ENCODE measurements around the gene LRMDA.
"Not testable (repeated sequence)": the region's sequence is repeated elsewhere in the genome, so short reads cannot be mapped to it uniquely, and the experiment has no call there.

The LRMDA gene

DNA sequence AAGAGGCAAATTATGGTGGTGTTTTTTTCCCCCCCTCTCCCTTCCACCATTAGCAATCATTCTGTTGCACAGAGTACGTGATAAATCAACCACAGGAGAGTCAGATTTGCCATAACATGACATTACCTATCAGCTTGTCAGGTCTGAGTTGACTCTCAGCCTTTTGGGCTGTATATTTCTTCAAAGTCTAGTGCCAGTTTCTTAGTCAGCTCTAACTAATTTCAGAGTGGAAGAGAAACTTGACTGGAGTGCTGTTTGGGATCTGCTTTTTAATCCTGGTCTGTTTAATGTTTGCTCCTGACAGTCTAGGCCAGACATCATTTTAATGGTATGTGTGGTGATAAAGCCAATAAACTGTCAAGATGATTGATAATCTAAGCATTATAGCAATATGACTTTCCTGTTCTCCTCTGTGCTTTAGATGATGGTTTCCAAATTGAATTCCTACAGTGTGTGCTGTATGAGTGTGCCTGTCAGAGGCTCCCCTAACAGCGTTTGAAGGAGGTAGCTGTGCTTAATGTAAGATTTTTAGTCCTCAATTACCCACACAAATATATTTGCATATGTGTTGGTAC is 76.9 kb downstream of the LRMDA start:
- DNase-seq: no peak

DNA sequence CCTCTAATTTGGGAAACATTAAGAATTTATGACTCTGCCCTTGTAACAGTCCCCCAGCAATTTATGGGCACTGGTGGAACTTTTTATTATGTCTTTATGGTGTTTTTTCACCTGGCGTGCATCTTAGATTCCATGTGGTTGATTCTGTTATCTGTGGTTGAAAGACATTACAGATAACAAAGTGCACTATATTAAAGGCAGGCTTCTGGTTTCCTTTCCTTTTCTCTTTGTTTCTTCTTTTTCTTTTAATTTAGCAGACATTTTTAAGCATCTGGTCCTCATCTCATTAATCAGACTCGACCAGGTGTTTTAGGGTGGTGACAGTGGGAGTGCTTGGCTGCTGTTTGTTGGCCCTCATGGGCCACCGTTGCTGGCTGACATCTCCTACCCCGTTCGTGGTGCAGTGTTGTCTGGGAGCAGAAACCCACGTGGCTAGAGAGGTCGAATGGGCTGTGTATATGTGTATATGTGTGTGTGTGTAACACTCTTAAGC is 77.4 kb downstream of the LRMDA start:
- peak; percentile 41 for DNase-seq

DNA sequence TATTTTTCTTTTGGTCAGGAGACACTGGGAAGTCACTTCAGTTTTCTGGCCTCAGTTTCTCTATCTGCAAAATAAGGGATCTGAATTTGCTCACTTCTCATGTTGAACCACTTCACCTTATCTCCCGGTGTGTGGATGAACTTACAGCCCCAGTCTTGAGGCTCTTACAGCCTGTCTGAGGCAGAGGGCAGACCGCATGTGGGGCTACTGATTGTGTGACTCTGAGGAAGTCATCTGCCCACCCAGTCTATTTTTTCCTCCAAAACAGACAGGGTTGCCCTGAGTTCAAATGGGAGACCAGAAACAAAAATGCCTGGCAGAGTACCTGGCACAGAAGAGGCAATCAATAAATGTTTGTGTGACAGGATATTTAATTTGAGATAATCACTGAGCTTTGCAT is 78.3 kb downstream of the LRMDA start:
- DNase-seq: no peak

DNA sequence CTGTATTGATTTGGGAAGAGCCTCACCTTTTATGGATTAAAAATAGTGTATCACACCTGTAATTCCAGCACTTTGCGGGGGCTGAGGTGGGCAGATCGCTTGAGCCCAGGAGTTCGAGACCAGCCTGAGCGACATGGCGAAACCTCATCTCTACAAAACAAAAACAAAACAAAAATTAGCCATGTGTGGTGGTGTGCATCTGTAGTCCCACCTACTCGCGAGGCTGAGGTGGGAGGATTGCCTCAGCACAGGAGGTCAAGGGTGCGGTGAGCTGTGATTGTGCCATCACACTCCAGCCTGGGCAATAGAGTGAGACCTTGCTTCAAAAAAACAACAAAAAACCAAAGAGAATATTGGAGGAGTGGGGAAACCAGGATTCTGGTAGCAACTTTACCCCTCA is 79.6 kb downstream of the LRMDA start:
- DNase-seq: no peak

DNA sequence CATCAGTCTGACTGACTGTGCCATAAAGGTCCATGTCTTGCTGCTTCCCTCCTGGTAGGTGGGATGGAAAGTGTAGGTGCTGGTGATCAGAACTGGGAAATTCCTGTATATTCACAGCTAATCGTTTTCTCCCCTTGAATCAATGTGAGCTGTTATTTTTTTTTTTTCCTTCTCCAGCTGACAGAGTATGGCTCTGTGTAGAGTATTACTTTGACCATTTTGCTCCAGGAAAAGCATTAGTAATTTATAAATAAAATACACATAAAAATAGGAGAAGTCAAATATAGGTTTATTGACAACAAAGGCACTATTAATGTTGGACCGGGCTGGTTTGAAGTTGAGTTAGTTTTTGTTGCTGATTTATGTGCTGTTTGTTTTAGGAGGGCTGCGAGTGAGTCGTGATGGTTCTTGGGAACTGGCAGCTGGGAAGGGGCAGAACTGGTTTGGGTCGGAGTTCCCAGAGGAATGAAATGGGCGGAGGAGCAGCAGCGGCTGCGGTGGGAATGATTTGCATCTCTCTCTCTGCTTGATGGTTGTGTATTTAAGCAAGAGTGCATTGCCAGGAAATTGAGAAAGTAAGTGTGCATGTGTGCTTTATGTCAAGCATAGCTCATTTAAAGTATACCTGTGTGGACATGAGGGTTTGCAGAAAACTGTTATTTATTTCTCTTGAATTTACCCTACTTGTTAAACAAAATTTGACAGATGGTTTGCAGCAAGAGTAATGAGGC is 80.9 kb downstream of the LRMDA start:
- no peak for DNase-seq

DNA sequence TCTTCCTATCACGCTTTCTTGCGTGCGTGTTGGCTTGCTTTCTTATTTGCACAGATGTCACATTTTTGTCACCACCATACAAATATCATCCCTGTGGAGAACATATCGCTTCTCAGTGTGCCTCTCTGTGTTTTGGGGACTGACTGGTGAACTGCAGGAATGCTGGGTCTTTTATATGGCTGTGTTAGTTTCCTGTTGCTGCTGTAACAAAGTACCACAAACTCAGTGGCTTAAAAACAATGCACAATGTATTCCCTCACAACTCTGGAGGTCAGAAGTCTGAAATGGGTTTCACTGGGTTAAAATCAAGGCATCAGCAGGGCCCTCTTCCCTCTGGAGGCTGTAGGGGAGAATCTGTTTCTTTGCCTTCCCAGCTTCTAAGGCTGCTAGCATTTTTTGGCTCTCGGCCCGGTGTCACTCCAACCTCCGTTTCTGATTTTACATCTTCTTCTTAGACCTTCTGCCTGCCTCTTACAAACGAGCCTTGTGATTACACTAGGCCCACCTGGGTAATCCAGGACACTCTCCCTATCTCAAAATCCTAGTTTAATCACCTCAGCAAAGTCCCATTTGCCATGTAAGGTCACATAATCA is 82.0 kb downstream of the LRMDA start:
- no peak for DNase-seq

DNA sequence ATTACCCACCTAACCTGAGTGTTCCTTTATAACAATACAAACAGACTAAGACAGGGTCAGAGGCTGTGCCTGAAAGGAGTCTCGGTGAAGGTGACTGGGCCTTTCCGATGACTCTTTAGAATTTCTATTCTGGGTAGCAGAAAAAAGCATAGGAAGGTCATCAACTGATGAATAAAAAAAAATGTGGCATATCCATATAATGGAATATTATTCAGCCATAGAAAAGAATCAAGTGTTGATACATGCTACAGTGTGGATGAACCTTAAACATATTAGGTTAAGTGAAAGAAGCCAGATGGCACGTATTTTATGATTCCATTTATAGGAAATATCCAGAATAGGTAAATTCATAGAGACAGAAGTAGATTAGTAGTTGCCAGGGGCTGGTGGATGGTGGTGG is 83.4 kb downstream of the LRMDA start:
- DNase-seq: no peak

DNA sequence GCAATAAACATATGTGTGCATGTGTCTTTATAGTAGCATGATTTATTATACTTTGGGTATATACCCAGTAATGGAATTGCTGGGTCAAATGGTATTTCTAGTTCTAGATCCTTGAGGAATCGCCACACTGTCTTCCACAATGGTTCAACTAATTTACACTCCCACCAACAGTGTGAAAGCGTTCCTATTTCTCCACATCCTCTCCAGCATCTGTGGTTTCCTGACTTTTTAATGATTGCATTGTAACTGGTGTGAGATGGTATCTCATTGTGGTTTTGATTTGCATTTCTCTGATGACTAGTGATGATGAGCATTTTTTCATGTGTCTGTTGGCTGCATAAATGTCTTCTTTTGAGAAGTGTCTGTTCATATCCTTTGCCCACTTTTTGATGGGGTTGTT is 84.7 kb downstream of the LRMDA start:
- DNase-seq: not testable (repeated sequence)

DNA sequence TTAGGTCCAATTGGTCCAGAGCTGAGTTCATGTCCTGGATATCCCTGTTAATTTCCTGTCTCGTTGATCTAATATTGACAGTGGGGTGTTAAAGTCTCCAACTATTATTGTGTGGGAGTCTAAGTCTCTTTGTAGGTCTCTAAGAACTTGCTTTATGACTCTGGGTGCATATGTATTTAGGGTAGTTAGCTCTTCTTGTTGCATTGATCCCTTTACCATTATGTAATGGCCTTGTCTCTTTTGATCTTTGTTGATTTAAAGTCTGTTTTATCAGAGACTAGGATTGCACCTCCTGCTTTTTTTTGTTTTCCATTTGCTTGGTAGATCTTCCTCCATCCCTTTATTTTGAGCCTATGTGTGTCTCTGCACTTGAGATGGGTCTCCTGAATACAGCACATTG is 87.8 kb downstream of the LRMDA start:
- DNase-seq: not testable (repeated sequence)

DNA sequence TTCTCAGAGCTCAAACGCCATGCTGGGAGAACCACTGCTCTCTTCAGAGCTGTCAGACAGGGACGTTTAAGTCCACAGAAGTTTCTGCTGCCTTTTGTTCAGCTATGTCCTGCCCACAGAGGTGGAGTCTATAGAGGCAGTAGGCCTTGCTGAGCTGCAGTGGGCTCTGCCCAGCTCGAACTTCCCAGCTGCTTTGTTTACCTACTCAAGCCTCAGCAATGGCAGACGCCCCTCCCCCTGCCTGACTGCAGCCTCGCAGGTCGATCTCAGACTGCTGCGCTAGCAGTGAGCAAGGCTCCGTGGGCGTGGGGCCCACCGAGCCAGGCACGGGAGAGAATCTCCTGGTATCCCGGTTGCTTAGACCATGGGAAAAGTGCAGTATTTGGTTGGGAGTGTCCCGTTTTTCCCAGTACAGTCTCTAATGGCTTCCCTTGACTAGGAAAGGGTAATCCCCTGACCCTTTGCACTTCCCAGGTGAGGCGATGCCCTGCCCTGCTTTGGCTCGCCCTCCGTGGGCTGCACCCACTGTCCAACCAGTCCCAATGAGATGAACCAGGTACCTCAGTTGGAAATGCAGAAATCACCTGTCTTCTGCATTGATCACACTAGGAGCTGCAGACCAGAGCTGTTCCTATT is 89.9 kb downstream of the LRMDA start:
- not testable (repeated sequence) for DNase-seq

DNA sequence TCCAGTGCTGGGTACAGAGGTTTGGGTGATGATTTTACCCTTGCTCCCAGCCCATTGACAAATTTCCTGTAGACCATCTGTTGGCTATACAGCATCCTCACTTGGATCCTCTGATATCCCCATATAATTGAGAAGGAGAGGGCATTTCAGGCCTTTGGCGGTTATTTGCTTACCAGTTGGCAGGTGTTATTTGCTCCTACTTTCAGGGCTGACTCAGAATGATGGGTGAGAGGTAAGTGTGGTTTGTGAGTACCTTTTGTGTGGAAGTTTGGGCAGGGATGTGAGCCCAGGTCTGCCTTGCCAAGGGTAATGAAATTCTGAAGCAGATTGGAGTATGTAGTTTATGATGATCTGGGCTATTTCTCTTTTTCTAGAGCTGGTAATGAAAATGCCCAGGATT is 93.6 kb downstream of the LRMDA start:
- no peak for DNase-seq

DNA sequence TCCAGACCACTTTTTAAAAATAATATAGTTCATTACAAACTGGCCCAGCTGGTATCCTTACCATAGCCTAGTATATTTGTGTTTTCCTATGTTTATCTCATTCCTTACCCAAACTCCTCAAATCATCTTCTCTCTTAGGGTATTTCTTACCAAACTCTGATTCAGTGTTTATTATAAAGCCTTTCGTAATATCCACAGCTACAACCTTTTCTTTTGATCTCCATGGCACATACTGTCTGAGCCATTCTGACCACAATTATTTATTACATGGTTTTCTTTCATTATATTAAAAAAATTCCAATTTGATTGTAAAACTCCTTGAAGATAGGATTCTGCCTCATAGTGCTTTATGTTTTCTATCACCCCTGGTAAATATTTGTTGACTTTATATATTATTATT is 94.2 kb downstream of the LRMDA start:
- DNase-seq: no peak

DNA sequence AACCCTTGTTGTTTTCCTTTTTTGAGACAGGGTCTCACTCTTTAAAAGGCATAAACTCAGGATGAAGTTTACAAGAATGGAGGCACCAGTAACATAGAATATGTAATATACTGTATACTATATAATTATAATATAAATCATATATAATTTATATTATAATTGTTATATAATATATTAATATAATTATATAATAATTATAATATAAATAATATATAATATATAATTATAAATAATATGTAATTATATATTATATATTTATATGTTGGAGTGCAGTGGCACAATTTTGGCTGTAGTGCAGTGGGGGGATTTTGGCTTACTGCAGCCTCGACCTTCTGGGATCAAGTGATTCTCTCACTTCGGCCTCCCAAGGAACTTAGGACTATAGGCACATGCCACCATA is 96.1 kb downstream of the LRMDA start:
- DNase-seq: no peak

DNA sequence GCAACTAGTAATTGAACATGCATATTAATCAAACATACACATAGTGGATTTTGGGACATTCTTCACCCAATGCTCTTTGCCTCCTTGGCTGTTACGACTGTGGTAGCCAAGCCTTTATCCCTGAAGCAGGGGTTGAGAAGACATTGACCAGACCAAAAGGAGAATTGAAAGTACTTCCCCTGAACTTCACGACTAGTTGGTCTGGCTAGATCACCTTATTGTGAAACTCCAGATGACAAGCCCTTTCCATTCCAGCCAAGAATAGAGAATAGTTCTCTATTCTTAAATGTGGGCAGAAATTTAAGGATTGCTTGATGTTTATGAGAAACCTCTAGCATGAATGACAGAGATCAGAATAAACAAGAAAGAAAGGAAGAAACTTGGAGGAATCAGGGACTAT is 97.0 kb downstream of the LRMDA start:
- no peak for DNase-seq

DNA sequence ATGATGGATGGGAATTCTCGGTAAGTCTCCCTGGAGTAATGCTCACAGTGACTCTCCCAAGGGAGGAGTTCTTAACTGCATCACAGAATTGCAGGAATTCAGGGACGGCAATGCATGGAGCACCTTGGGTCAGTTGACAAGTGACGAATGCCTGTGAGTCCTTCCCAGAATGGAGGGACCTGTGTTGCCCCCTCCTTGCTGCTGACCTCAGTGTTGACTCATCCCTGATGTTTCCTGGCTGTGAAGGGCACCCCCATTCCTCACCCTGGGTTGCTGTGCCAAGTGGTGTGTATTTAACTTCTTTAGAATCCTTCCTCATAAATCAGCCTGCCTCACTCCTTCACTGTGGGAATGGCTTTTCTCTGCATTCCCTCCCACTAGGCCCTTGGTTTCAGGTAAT is 98.9 kb downstream of the LRMDA start:
- no peak for DNase-seq

DNA sequence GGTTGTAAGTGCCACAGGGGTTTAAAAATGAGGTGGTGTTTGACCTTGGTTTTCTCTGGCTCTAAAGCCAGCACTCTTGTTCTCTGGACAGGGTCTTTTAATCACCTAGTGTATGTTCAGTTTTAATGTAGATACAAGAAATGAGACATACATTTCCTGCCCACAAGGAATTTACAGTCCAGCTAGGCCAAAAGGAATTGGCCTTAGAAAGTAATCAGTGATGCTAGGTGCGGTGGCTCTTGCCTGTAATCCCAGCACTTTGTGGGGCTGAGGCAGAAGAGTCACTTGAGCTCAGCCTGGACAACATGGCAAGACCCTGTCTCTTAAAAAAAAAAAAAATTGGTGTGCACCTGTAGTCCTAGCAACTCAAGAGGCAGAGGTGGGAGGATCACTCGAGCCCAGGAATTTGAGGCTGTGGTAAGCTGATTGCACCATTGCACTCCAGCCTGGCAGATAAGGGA is 100.2 kb downstream of the LRMDA start:
- DNase-seq: no peak

DNA sequence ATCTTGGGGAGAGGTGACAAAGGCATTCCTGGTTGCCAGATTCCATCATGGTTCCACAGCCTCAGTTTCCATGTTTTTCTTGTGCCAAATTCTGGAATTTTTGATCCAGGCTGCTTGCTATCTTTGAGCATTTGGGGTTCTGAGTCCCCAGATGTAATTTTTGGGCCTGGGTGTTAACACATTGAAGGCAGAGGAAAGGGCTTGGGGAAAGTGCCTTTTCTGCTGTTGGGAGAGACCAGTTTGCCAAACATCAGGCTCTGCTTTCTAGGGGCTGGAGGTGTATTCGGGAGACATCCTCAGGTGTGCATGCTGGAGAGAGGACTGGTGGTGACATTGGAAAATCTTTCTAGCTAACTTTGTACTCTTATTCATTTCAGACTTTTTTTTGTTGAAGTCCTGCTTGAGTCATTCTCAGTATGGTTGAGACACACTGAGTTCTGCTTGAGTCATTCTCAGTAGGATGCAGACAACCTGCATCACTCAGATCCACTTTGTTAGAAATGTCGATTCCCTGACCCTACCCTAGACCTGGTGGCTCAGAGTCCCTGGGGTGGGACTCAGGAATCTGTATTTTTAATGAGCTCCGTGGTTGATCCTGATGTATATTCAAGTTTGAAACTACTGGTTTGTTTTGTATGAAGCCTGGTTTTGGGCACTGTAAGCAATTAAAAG is 101.0 kb downstream of the LRMDA start:
- DNase-seq: no peak

DNA sequence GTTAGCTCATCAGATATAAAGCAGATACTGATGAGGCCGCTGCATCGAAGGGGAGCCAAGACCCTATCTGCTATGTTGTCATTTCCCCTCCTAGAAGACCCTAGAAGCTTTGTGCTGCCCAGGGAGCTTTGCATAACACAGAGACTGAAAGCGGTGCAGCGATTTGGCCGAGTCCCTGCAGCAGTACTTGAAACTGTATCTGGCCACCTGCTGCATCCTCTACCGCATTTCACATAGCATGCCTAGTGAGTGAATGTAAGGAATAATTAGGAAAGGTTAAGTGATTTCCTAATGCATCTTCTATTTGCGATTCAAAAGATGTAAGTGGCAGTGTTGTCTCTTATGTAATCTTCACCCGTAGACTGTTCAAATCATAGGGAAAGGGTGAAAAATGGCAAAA is 106.7 kb downstream of the LRMDA start:
- DNase-seq: no peak

DNA sequence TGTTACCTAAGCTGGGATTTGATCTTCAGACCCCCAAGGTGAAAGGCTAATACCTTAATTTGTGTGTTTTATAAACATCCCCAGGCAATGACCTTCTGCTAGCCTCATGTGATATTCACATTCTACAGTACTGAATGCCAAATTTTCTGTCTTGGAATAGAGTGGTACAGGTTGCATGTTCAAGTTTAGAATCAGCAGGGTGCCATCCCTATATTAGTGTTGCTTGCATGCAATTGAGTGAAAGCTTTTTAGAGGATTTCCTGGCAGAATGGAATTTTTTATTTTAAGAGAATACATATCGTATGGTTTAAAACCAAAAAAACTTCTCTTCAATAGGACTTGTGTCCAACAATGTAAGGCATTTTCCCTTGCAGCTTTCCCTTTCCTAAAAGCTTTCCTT is 107.3 kb downstream of the LRMDA start:
- no peak for DNase-seq

DNA sequence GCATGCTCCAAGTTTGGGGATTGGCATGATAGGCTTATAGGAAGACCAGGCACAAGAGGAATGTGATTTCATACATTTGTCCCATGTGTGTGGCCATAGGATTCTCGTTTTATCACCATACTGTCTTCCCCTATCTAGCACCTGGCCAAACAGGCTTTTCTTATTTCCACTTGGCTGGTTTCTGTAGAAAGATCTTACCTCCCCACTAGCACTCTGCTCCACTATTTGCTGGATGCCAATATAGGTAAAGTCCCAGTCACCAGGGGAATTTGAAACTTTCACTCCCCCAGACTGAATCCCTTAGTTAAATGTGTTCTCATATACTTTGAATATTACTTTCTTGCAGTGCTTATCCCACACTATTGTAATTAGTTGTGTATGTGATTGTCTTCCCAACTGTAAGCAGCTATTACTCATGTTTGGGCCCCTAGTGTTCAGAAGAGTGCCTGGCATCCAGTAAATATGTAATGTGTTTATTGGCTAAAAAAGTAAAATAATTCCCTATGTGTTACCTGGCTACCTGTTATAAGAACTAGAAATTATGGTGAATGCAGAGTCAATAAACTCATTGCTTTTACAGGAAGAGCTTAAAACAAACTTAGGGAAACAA is 109.0 kb downstream of the LRMDA start:
- no peak for DNase-seq

DNA sequence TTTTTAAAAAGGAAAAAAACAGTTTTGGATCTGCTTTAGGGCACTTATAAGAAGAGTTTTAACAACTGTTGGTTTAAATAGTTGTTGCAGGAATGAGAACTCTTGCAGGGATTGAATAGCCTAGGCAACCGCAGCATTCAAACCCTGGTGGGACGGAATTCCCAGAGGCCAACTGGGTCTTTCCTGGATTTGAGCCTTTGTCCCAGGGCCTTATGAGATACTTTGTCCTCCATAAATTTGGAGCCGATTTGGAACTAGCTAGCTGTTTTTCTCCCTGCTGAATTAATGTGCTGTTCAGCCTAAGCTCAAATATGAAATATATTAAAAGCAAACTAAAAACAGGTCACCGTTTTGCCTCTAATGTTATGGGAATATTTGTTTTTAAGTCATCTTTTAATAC is 109.6 kb downstream of the LRMDA start:
- DNase-seq: no peak

DNA sequence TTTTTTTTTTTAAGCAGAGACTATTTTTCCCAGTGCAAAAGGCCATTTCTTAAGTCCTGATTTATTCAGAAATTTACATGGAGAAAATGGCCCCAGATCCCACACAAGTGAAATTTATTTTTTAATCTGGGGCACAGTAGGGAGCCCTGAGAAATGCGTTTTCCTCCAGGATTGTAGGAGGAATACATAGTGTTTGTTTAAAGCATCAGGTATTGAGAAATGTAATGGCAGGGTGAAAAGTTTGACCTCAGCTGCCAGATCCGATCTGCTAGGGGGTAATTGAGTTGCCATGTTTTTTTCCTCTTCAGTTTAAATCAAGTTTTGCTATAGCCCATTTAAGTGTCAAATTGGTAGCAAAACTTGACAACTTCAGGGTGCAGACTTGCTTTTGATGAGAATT is 110.0 kb downstream of the LRMDA start:
- no peak for DNase-seq

DNA sequence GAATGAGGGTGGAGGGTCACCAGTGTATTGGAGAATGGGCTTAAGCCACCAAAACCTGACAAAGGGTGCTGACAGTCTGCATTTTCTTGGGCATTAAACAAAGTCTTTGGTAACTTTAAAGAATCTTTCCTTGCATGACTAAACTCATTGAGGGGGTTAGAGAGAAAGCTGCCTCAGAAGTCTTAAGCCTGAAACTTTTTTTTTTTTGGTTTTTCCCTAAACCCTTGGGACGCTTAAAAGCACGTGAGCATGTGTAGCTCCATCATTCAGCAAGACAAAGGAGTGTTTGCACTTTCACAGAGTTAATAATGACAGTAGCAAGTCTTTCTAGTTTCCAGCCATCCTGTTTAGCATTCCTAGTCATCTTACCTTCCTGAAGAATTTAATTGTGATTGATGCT is 110.7 kb downstream of the LRMDA start:
- no peak for DNase-seq
